Upper lobe of left lung (tissue), 6 donors: Measurements from ENCODE around the gene RASA3. TPM values are rescaled to one million over a fixed set of nuclear protein-coding genes. Genes with fewer than 3 reads are reported as not detected.
A peak's percentile ranks its signal among the peaks of the same experiment; 100 is the strongest.

Experiments
- ATAC-seq, 2 donors: fragments of 200-7000 bp; cut with Tn5 transposase; one replicate each; pipeline ENCODE4 v1.9.1; 2022; ENCODE audit warnings: mild to moderate bottlenecking in 2 of 2, moderate library complexity in 2 of 2; ENCODE audit not compliant: low FRiP score in 2 of 2
- DNase-seq, 2 donors: peaks; one replicate each; pipeline ENCODE4 v3.0.0-alpha.2; 2019 to 2020
- H3K27ac ChIP-seq, 4 donors: fragments of 200-600 bp; sonication (generic); one replicate each; pipeline ENCODE4 v1.5.1; 2016 to 2019
- H3K27me3 ChIP-seq, 4 donors: fragments of 200-600 bp; sonication (generic); one replicate each; pipeline ENCODE4 v1.5.1; 2017 to 2019
- H3K36me3 ChIP-seq, 4 donors: fragments of 200-600 bp; sonication (generic); one replicate each; pipeline ENCODE4 v1.5.1; 2016 to 2019
- H3K4me1 ChIP-seq, 4 donors: fragments of 200-600 bp; sonication (generic); one replicate each; pipeline ENCODE4 v1.5.1; 2018 to 2019
- H3K4me3 ChIP-seq, 4 donors: fragments of 200-600 bp; sonication (generic); one replicate each; pipeline ENCODE4 v1.5.1; 2017 to 2019; ENCODE audit warnings: mild to moderate bottlenecking in 2 of 4, moderate library complexity in 1 of 4
- H3K9me3 ChIP-seq, 4 donors: fragments of 200-600 bp; sonication (generic); one replicate each; pipeline ENCODE4 v1.5.1; 2018 to 2019
- EP300 ChIP-seq, 4 donors: sonication (generic); formaldehyde crosslinking; IDR thresholded peaks; one replicate each; pipeline ENCODE4 v1.5.1; 2017; ENCODE audit warnings: antibody characterized with exemption in 4 of 4, control low read depth in 2 of 4
- POLR2A ChIP-seq, 4 donors: fragments of 450-650 bp; IDR thresholded peaks; one replicate each; pipeline ENCODE4 v1.5.1; 2016 to 2017; ENCODE audit warnings: antibody characterized with exemption in 4 of 4, mild to moderate bottlenecking in 2 of 4
- POLR2AphosphoS5 ChIP-seq, 2 donors: sonication (generic); formaldehyde crosslinking; IDR thresholded peaks; one replicate each; pipeline ENCODE4 v1.5.1; 2017; ENCODE audit warnings: antibody characterized with exemption in 2 of 2
- WGBS, 2 donors: methylation state at CpG; one replicate each; pipeline ENCODE4 v1.1.5; 2017 to 2018; 5-methylcytosine and 5-hydroxymethylcytosine counted together
- total RNA-seq, 6 donors: library from RNA; depleted of rRNA in 4 of 6; stranded (reverse); fragments of >200 nt in 4 of 6; gene quantifications; one replicate each; pipeline versions ENCODE4 v1.1.0 to v1.2.1, GENCODE V29; 2016 to 2021
- TF ChIP-seq, protein P1 (sequence below), 6 experiments: fragments of 450-650 bp in 4 of 6; fragments of 200-600 bp in 2 of 6; sonication (generic) in 2 of 6; IDR thresholded peaks; one replicate each; pipeline ENCODE4 v1.5.1; 2016 to 2019; ENCODE audit warnings: antibody characterized with exemption in 6 of 6
- donor health status: DM: no; HTN: no; CAD: no; lungs with moderate emphysema.
- donor health status: DM: no; HTN: yes; CAD: no; lungs with severe emphysema.

Gene RASA3
- total RNA-seq, 6 donors from 2014 or later = 11.4 to 52.4 (median 18.4) TPM

DNA sequence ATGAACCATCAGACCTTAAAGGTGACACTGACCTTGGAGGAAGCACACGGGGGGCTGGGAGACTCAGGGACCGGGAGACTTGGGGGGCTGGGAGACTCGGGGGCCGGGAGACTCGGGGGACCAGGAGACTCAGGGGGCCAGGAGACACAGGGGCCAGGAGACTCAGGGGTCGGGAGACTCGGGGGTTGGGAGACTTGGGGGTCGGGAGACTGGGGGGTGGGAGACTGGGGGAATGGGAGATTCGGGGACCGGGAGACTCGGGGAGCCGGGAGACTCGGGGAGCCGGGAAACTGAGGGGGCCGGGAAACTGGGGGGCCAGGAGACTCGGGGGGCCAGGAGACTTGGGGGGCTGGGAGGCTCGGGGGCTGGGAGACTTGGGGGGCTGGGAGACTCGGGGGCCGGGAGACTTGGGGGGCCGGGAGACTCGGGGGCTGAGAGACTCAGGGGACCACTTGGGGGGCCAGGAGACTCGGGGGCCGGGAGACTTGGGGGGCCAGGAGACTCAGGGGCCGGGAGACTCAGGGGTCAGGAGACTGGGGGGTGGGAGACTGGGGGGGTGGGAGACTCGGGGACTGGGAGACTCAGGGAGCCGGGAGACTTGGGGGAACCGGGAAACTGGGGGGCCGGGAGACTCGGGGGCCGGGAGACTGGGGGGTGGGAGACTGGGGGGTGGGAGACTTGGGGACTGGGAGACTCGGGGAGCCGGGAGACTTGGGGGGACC, 62.9 kb downstream of the RASA3 start:
- DNase-seq (no peak), ATAC-seq (no peak)
- Histone ChIP-seq H3K27ac (peak overlapping the region; percentile 88 to 98 (median 93)), H3K9me3 (no peaks in the 10 kb centered on the region), H3K4me3 (no peak overlapping the region), H3K36me3 (peaks cover 0 to 7% (median 2%) of the 10 kb centered on the region in 4 donors), H3K4me1 (peaks cover 39 to 47% (median 45%) of the 10 kb centered on the region in 4 donors), H3K27me3 (no peaks in the 10 kb centered on the region)
- WGBS, 2 donors = 82 to 84% methylated on average over 13 to 15 of the region's 32 CpGs
- no peak for TF ChIP-seq POLR2AphosphoS5 (IDR thresholded peaks at IDR 0.05)
- TF ChIP-seq POLR2A (IDR thresholded peaks at IDR 0.05) = no peak
- TF ChIP-seq, protein P1, sequence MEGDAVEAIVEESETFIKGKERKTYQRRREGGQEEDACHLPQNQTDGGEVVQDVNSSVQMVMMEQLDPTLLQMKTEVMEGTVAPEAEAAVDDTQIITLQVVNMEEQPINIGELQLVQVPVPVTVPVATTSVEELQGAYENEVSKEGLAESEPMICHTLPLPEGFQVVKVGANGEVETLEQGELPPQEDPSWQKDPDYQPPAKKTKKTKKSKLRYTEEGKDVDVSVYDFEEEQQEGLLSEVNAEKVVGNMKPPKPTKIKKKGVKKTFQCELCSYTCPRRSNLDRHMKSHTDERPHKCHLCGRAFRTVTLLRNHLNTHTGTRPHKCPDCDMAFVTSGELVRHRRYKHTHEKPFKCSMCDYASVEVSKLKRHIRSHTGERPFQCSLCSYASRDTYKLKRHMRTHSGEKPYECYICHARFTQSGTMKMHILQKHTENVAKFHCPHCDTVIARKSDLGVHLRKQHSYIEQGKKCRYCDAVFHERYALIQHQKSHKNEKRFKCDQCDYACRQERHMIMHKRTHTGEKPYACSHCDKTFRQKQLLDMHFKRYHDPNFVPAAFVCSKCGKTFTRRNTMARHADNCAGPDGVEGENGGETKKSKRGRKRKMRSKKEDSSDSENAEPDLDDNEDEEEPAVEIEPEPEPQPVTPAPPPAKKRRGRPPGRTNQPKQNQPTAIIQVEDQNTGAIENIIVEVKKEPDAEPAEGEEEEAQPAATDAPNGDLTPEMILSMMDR (IDR thresholded peaks at IDR 0.05) = no peak
- TF ChIP-seq EP300 (IDR thresholded peaks at IDR 0.05) = no peak

- ATAC-seq = peak in 1 of 2 donors; percentile 4
- no peaks in the 10 kb centered on the region for H3K27me3 ChIP-seq
- DNase-seq = peak; percentile 72 to 85
Observed at GRCh38 chr13:114068656-114069318, 63.6 kb downstream of the RASA3 start.

GRCh38 chr13:114067886-114068651, 64.4 kb downstream of the RASA3 start:
- H3K36me3 ChIP-seq = peaks cover 0 to 7% (median 2%) of the 10 kb centered on the region in 4 donors
- peak in 1 of 2 donors; percentile 18 for DNase-seq
- ATAC-seq = no peak
- H3K9me3 ChIP-seq = no peaks in the 10 kb centered on the region
- 66% methylated on average over 23 to 24 of the region's 24 CpGs for WGBS, 2 donors
- H3K27me3 ChIP-seq = no peaks in the 10 kb centered on the region
- no peak for TF ChIP-seq EP300 (IDR thresholded peaks at IDR 0.05)
- TF ChIP-seq POLR2A (IDR thresholded peaks at IDR 0.05) = no peak
- TF ChIP-seq, protein P1 (IDR thresholded peaks at IDR 0.05) = no peak
- TF ChIP-seq POLR2AphosphoS5 (IDR thresholded peaks at IDR 0.05) = no peak
- peak overlapping the region; percentile 88 to 98 (median 93) for H3K27ac ChIP-seq
- peaks cover 52 to 62% (median 58%) of the 10 kb centered on the region in 4 donors for H3K4me1 ChIP-seq
- H3K4me3 ChIP-seq = no peak overlapping the region

More at GRCh38 chr13:114068656-114069318, 63.6 kb downstream of the RASA3 start:
- Histone ChIP-seq H3K4me1 (peaks cover 47 to 55% (median 53%) of the 10 kb centered on the region in 4 donors), H3K9me3 (no peaks in the 10 kb centered on the region), H3K27ac (peak overlapping the region; percentile 88 to 98 (median 93)), H3K4me3 (no peak overlapping the region), H3K36me3 (peaks cover 0 to 7% (median 2%) of the 10 kb centered on the region in 4 donors)
- 30 to 43% methylated on average over 19 of the region's 19 CpGs for WGBS, 2 donors
- TF ChIP-seq POLR2A (IDR thresholded peaks at IDR 0.05) (peak in 1 of 4 donors; percentile 16), POLR2AphosphoS5 (IDR thresholded peaks at IDR 0.05) (peak; percentile 14 to 25), EP300 (IDR thresholded peaks at IDR 0.05) (no peak)
- TF ChIP-seq, protein P1 (IDR thresholded peaks at IDR 0.05) = no peak

- Histone ChIP-seq H3K4me3 (no peak overlapping the region), H3K9me3 (no peaks in the 10 kb centered on the region), H3K4me1 (peaks cover 57 to 68% (median 64%) of the 10 kb centered on the region in 4 donors), H3K36me3 (peaks cover 0 to 3% (median under 1%) of the 10 kb centered on the region in 4 donors), H3K27me3 (no peaks in the 10 kb centered on the region), H3K27ac (peak overlapping the region; percentile 88 to 98 (median 93))
- ATAC-seq (no peak), DNase-seq (no peak)
- WGBS, 2 donors = 56 to 61% methylated on average over 9 of the region's 9 CpGs
- no peak for TF ChIP-seq EP300 (IDR thresholded peaks at IDR 0.05)
- TF ChIP-seq POLR2A (IDR thresholded peaks at IDR 0.05) = no peak
- no peak for TF ChIP-seq POLR2AphosphoS5 (IDR thresholded peaks at IDR 0.05)
- TF ChIP-seq, protein P1 (IDR thresholded peaks at IDR 0.05) = no peak
Observed at GRCh38 chr13:114067381-114067885, 65.0 kb downstream of the RASA3 start.
